AG04450 (cell line): ENCODE data around the gene HK1. TPM values are rescaled to one million over a fixed set of nuclear protein-coding genes. Genes with fewer than 3 reads are reported as not detected.

Experiments used
- CTCF ChIA-PET: fragments of 300-600, 350-600 bp; formaldehyde crosslinking; extraction: SDS; loops from one replicate; lab custom pipeline; 2022; ENCODE audit warnings: antibody characterized with exemption, inconsistent platforms; lab: Charles Lee
- POLR2A ChIA-PET: fragments of 350-600 bp; formaldehyde crosslinking; extraction: SDS; loops from one replicate; lab custom pipeline; 2021; ENCODE audit warnings: antibody characterized with exemption, inconsistent platforms; lab: Yijun Ruan, JAX
- DNase-seq: peaks from one replicate; pipeline ENCODE4 v3.0.0-alpha.2; 2011; ENCODE audit warnings: low read depth, low spot score
- H3K27ac ChIP-seq: one replicate; pipeline ENCODE4 v1.5.1; 2012; ENCODE audit warnings: low read depth, low read length, control low read depth
- H3K27me3 ChIP-seq: one replicate; pipeline ENCODE4 v1.6.0; 2012; ENCODE audit warnings: low read length; ENCODE audit not compliant: control insufficient read depth, insufficient read depth
- H3K4me3 ChIP-seq: 2 replicates; pipeline ENCODE4 v1.5.1; 2011; ENCODE audit warnings: mild to moderate bottlenecking, low read depth, low read length, control low read depth
- H3K9me3 ChIP-seq: 2 replicates; pipeline ENCODE4 v1.5.1; 2012; ENCODE audit warnings: low read length; ENCODE audit not compliant: control insufficient read depth, insufficient read depth
- CTCF ChIP-seq: IDR thresholded peaks from 2 replicates; pipeline ENCODE4 v1.5.1; 2011; ENCODE audit warnings: low read depth, low read length, control low read depth, inconsistent platforms
- polyA plus RNA-seq: library from polyadenylated mRNA; depleted of rRNA; stranded (reverse); fragments of >200 nt; gene quantifications from 2 replicates; pipeline ENCODE4 v1.2.3, GENCODE V29; 2011

The HK1 gene
- polyA plus RNA-seq, 1 experiment: 31.9 TPM

- no peak for TF ChIP-seq CTCF
- H3K9me3 ChIP-seq: no peaks in the 10 kb centered on the region; the same call in 1 of the 2 replicates
- POLR2A ChIA-PET: no interaction called here
- H3K27ac ChIP-seq: no peak overlapping the region
- H3K27me3 ChIP-seq: peaks cover 7% of the 10 kb centered on the region
- CTCF ChIA-PET: no interaction called here
- no peak overlapping the region for H3K4me3 ChIP-seq
- DNase-seq: no peak
These were observed 25.1 kb upstream of the HK1 start for GRCh38 chr10:69253171-69253570.

GRCh38 chr10:69254877-69255276 is 23.4 kb upstream of the HK1 start:
- CTCF ChIA-PET: interaction anchor here (0.6 kb wide), 1 partner anchor 383 kb away, joined by 3 read pairs; no protein-coding TSS in a partner anchor

GRCh38 chr10:69259547-69260243 is 18.6 kb upstream of the HK1 start:
- Histone ChIP-seq H3K4me3 (no peak overlapping the region), H3K9me3 (no peaks in the 10 kb centered on the region), H3K27me3 (peaks cover 41% of the 10 kb centered on the region), H3K27ac (no peak overlapping the region)
- POLR2A ChIA-PET: no interaction called here
- CTCF ChIA-PET: interaction anchor here (0.6 kb wide), 1 partner anchor 251 kb away, joined by 3 read pairs; no protein-coding TSS in a partner anchor
- DNase-seq: no peak
- no peak for TF ChIP-seq CTCF

More at GRCh38 chr10:69254877-69255276, 23.4 kb upstream of the HK1 start:
- no peak for TF ChIP-seq CTCF
- Histone ChIP-seq H3K4me3 (no peak overlapping the region), H3K9me3 (no peaks in the 10 kb centered on the region; the same call in 1 of the 2 replicates), H3K27ac (no peak overlapping the region), H3K27me3 (peaks cover 12% of the 10 kb centered on the region)
- no peak for DNase-seq
- POLR2A ChIA-PET: no interaction called here

GRCh38 chr10:69261184-69261583 is 17.1 kb upstream of the HK1 start:
- H3K27ac ChIP-seq: no peak overlapping the region
- peaks cover 45% of the 10 kb centered on the region for H3K27me3 ChIP-seq
- ChIA-PET CTCF (no interaction called here), POLR2A (no interaction called here)
- no peak for DNase-seq
- no peak overlapping the region for H3K4me3 ChIP-seq
- peaks cover 4% of the 10 kb centered on the region; the same call in 1 of the 2 replicates for H3K9me3 ChIP-seq
- TF ChIP-seq CTCF: no peak

- CTCF ChIA-PET: no interaction called here
These were observed 16.0 kb upstream of the HK1 start for GRCh38 chr10:69262292-69262751.

More at GRCh38 chr10:69262292-69262751, 16.0 kb upstream of the HK1 start:
- no peak for DNase-seq
- Histone ChIP-seq H3K9me3 (peaks cover 4% of the 10 kb centered on the region; the same call in 1 of the 2 replicates), H3K27me3 (peaks cover 52% of the 10 kb centered on the region), H3K27ac (no peak overlapping the region), H3K4me3 (no peak overlapping the region)
- TF ChIP-seq CTCF: no peak
- POLR2A ChIA-PET: no interaction called here
